ENCODE data around the gene REG4.

The REG4 gene

GRCh38 chr1:119781434-119782210, 29.6 kb downstream of the REG4 start:
- no peak for TF ChIP-seq CTCF (IDR thresholded peaks at IDR 0.05; ENCODE audit: insufficient read depth, low read depth, low read length, missing control alignments)
- DNase-seq (ENCODE audit: low read depth), result no peak

GRCh38 chr1:119779869-119780356, 31.3 kb downstream of the REG4 start:
- no peak overlapping the region for H3K4me3 ChIP-seq (ENCODE audit: low read depth, low read length)
- TF ChIP-seq CTCF (IDR thresholded peaks at IDR 0.05; ENCODE audit: insufficient read depth, low read depth, low read length, missing control alignments), result no peak
- no peak for DNase-seq (ENCODE audit: low read depth)

More at GRCh38 chr1:119781434-119782210, 29.6 kb downstream of the REG4 start:
- H3K4me3 ChIP-seq (ENCODE audit: low read depth, low read length), result no peak overlapping the region

- TF ChIP-seq CTCF (IDR thresholded peaks at IDR 0.05; ENCODE audit: insufficient read depth, low read depth, low read length, missing control alignments), result no peak
- no peak for DNase-seq (ENCODE audit: low read depth)
- H3K4me3 ChIP-seq (ENCODE audit: low read depth, low read length), result no peak overlapping the region
Measured at GRCh38 chr1:119778886-119779560, 32.2 kb downstream of the REG4 start.

- DNase-seq (ENCODE audit: low read depth), result no peak
- H3K4me3 ChIP-seq (ENCODE audit: low read depth, low read length), result no peak overlapping the region
- no peak for TF ChIP-seq CTCF (IDR thresholded peaks at IDR 0.05; ENCODE audit: insufficient read depth, low read depth, low read length, missing control alignments)
Measured at GRCh38 chr1:119778359-119778758, 32.9 kb downstream of the REG4 start.

- DNase-seq (ENCODE audit: low read depth), result no peak
- H3K4me3 ChIP-seq (ENCODE audit: low read depth, low read length), result no peak overlapping the region
- no peak for TF ChIP-seq CTCF (IDR thresholded peaks at IDR 0.05; ENCODE audit: insufficient read depth, low read depth, low read length, missing control alignments)
Measured at GRCh38 chr1:119774746-119775490, 36.3 kb downstream of the REG4 start.

GRCh38 chr1:119773711-119774241, 37.5 kb downstream of the REG4 start:
- no peak for DNase-seq (ENCODE audit: low read depth)
- no peak for TF ChIP-seq CTCF (IDR thresholded peaks at IDR 0.05; ENCODE audit: insufficient read depth, low read depth, low read length, missing control alignments)
- no peak overlapping the region for H3K4me3 ChIP-seq (ENCODE audit: low read depth, low read length)

All from GM12865 (cell line).